Right ventricle myocardium superior (tissue), 1 donor: ENCODE results near the gene BIRC6. TPM values are rescaled to one million over a fixed set of nuclear protein-coding genes. Genes with fewer than 3 reads are reported as not detected.
"Not testable (repeated sequence)": the region's sequence is repeated elsewhere in the genome, so short reads cannot be mapped to it uniquely, and the experiment has no call there.

Experiments
- ATAC-seq: fragments of 200-7000 bp; cut with Tn5 transposase; one replicate; pipeline ENCODE4 v1.9.1; 2020; ENCODE audit warnings: mild to moderate bottlenecking; ENCODE audit not compliant: poor library complexity
- DNase-seq: peaks from one replicate; pipeline ENCODE4 v3.0.0-alpha.2; 2020
- intact Hi-C: fragments of 100-400 bp; cut with DNase I; formaldehyde crosslinking; loops from one replicate; pipeline ENCODE4 v1.11.2; 2022
- microRNA-seq: library from miRNA; unstranded; fragments of <30 nt; microRNA quantifications from one replicate; pipeline ENCODE4 v1.2.0, GENCODE V29; 2020
- total RNA-seq: library from RNA; stranded (reverse); fragmentation: NEBNext Ultra II Directional; extraction: Animal tissue kit (Norgen Biotek cat#: 25700); gene quantifications from one replicate; pipeline ENCODE4 v1.2.1, GENCODE V29; 2021
- donor health status: DM: no; HTN: yes; CAD: no; lungs with severe emphysema.

The BIRC6 gene
- total RNA-seq, 1 donor from 2014 or later: 32.9 TPM

DNA sequence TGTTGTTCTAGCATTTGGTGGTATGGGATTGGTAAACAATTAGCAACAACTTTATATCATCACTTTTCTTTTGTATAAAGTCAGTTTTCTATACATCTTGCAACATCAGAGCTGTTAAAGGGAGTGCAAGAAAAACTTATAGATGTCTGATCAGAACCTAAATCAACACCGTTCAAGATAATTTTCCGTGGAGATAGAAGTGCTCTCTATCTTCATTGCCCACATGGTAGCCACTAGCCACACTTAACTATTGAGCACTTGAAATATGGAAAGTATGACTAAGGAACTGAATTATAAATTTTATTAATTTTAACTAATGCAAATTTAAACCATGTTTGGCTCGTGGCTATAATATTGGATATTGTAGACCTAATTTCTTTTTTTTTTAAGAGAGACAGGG, 276.2 kb downstream of the BIRC6 start:
- no peak for ATAC-seq
- DNase-seq: no peak
- intact Hi-C loops: no loop called here

DNA sequence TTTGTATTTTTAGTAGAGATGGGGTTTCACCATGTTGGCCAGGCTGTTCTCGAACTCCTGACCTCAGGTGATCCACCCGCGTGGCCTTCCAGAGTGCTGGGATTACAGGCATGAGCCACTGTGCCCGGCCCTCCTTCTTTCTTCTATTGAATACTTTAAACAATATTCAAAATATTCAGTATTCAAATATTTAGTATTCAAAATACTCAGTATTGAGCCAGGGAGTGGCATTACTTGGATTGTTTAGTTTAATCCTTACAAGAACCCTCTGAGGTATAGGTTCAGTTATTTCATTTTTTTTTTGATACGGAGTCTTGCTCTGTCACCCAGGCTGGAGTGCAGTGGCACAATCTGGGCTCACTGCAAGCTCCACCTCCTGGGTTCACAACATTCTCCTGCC, 281.7 kb downstream of the BIRC6 start:
- ATAC-seq, intact Hi-C loops, DNase-seq: not testable (repeated sequence)

DNA sequence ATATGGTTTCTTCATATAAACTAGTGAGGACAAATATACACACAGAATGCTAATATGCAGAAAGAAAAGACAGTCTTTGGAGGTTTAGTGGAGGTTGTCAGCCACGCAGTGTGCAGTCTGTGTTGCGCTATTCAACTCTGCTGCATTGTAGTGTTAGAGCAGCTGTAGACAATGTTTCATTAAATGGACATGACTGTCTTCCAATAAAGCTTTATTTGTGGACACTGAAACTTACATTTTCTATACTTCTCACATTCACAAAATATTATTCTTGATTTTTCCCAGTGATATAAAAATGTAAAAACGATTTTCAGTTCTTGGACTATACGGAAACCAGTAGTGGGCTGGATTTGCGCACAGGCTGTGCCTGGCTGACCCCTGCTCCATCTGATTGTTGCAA, 284.4 kb downstream of the BIRC6 start:
- ATAC-seq (no peak), DNase-seq (no peak)
- intact Hi-C loops: no loop called here

DNA sequence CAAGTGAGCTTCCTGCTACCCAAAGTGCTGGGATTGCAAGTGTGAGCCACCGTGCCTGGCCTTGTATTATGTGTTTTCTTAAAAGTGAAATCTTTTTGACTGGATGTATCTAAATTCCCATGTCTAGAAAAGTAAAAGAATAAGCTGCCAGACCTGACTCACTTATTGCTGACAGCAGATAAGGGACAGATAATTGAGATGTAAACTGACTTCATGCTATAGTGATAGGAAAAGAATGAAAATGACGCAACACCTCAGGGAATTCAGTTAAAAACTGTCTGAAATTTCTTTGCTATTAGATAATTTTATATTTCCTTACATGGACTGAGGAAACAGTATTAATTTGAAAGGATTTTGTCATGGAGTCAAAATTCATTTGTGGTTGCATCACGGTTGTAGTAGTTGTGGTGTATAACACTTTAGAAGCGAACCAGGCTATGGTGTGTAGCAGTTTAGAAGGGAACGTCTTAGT, 290.4 kb downstream of the BIRC6 start:
- ATAC-seq: peak; percentile 79
- intact Hi-C loops: no loop called here
- no peak for DNase-seq

DNA sequence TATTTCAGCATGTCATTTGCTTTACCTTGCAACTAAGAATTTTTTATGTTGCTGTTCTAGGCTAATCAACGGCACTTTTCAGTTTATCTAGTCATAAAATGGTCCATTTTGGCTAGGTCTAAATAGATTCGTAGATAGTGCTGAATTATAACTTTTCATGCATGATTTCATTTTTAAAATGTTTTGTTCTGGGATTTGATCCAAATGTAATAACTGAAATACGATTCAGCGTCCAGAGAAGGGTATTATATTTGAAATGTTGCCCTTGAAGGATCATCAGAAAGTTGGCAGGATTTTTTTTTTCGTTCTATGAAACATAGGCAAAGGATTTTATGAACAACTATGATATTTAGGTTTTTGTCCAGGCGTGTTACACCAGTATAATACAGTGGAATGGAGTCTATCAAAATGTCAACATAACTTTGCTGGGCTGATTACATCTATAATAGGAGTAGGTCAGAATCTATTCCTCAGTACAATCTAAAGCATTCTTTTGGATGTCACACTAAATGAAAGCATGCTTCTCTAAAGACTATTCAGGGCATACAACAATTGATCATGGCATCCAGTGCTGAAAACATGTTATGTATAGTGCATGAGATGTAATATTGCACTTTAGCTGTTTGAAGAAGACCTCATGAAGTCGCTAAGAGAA, 295.9 kb downstream of the BIRC6 start:
- DNase-seq (no peak), ATAC-seq (no peak)
- intact Hi-C loops: no loop called here

DNA sequence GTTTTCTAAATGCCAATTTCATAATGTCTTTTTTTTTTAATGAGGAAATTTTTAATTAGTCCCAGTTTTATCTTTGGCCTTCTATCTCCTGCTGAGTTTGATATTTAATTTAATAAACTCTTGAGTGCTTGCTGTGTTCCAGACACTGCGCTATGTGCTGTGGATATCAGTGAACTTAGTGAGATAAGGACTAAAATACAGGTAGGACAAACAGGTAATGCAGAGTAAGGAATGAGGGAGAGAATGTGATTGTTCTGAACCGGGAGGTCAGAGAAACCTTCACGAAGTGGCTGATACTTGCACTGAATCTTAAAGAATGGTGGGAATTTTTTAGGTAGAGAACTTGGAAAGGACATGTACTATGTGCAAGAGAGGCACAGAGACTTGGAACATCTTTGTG, 299.2 kb downstream of the BIRC6 start:
- ATAC-seq (no peak), DNase-seq (no peak)
- intact Hi-C loops: no loop called here

DNA sequence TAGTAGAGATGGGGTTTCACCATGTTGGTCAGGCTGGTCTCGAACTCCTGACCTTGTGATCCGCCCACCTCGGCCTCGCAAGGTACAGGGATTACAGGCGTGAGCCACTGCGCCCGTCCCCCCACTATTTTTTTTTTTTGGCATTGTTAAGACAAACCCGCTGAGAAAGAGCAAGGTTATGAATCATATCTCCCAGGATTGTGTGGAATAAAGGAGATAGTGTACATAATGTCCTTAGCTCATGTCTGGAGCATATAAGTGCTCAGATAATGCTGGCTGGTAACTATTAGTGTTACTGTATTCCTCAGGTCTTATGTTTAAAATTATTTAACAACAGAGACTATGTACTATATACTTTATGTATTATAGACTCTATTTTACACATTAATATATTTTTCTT, 307.0 kb downstream of the BIRC6 start:
- DNase-seq (no peak), ATAC-seq (no peak)
- intact Hi-C loops: no loop called here

DNA sequence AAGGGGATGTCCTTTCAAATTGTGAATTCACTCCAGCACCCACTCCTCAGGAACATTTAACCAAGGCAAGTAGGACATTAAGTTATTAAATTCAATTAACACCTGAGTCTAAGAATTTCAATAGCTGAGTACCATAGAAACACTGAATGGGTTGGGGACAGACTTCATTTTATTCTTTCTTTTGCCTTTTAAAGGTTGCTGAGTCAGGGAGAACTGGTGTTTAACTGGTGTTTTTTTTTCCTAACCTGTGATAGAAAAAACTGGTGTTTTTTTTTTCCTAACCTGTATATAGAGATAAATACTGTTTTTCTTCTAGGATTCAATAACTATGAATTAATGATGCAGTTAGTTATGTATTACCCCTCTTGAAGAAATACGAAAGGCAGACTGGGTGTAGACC, 309.9 kb downstream of the BIRC6 start:
- intact Hi-C loops: no loop called here
- ATAC-seq: no peak
- no peak for DNase-seq

DNA sequence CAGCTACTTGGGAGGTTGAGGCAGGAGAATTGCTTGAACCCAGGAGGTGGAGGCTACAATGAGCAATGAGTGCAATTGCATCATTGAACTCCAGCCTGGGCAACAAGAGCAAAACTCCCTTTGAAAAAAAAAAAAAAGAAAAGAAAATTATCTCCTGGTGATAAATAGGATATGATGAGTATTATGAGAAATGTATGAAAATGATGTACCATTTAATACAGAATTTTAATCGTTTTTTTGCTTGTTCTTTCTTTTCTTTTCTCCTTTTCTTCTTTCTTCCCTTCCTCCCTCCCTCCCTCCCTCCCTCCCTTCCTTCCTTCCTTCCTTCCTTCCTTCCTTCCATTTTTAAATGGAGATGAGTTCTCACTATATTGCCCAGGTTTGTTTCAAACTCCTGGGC, 311.4 kb downstream of the BIRC6 start:
- ATAC-seq: no peak
- intact Hi-C loops: no loop called here
- DNase-seq: no peak

Small RNAs within 50 kb of the gene (microRNA-seq; reads per million reads assigned to microRNA genes)
- gene MIR4765 (not detected), gene MIR558 (not detected)

Other genes starting within 250 kb of the BIRC6 start
- gene SLC30A6, start 191.2 kb upstream of the BIRC6 start, total RNA-seq: 14.2 TPM
- gene NLRC4, start 92.1 kb upstream of the BIRC6 start, total RNA-seq: 1.1 TPM
- 67.5 TPM for gene YIPF4, start 79.1 kb upstream of the BIRC6 start, total RNA-seq